Hepatocyte (in vitro differentiated cells): Measurements from ENCODE around the gene DLG2.

Experiments used
- CTCF ChIP-seq: fragments of 200-600 bp; sonication (generic); IDR thresholded peaks from 2 replicates; pipeline ENCODE4 v1.5.1; 2016; ENCODE audit warnings: antibody characterized with exemption, mild to moderate bottlenecking; ENCODE audit not compliant: poor library complexity
- EZH2 ChIP-seq: fragments of 200-600 bp; sonication (generic); IDR thresholded peaks from 2 replicates; pipeline ENCODE4 v1.6.1; 2016; ENCODE audit warnings: antibody characterized with exemption, mild to moderate bottlenecking, borderline replicate concordance

GRCh38 chr11:83978942-83979341 is 1648.2 kb downstream of the DLG2 start:
- TF ChIP-seq CTCF, result no peak
- no peak for TF ChIP-seq EZH2
